Right lobe of liver (tissue), 4 donors: ENCODE measurements around the gene DIPK1B.

ENCODE experiments used
- POLR2A ChIP-seq: fragments of 450-650 bp; IDR thresholded peaks from one replicate; pipeline ENCODE4 v1.6.1; 2017; ENCODE audit warnings: antibody characterized with exemption, mild to moderate bottlenecking
- TF ChIP-seq, protein P1 (sequence below), 4 donors: fragments of 200-600 bp in 3 of 4; fragments of 450-650 bp in 1 of 4; IDR thresholded peaks; one replicate each; pipeline versions ENCODE4 v1.5.1 to v1.8.0; 2016 to 2022; ENCODE audit warnings: antibody characterized with exemption in 4 of 4, mild to moderate bottlenecking in 2 of 4
- donor health status: DM: no; HTN: no; CAD: no.
- donor health status: DM: no; HTN: no; CAD: no.
- donor health status: DM: no; HTN: yes; CAD: no.

DNA sequence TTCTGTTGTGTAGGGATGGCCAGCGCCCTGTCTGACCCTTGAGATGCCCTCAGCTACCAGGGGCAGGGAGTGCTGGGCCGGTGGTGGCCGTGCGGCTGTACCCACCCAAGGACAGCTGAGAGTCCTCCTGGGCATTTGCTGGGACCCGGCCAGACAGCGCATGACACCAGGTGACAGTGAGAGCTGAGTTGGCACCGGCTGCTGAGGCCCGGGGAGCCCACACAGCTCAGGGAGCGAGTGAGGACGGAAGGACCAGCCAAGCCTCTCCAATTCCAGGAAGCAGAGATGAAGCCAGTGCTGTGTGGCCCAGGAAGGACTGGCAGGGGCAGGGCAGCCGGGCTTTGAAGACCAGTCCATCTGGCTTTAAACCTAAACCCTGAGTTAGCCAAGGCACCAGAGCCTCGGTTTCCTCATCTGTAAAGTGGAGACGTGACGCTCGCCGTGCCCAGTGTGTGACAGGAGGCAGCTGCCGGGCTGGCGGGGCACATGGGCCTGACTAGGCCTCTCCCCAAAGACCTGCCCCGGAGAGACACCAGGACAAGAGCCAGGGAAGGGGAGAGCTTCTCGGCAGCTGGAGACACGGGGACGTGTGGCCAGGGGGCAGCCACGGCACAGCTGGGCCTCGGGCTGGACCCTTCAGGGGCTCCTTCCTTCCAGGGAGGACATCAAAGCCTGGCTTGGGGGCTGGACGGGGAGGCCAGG lies 22.1 kb upstream of the DIPK1B start:
- TF ChIP-seq, protein P1, sequence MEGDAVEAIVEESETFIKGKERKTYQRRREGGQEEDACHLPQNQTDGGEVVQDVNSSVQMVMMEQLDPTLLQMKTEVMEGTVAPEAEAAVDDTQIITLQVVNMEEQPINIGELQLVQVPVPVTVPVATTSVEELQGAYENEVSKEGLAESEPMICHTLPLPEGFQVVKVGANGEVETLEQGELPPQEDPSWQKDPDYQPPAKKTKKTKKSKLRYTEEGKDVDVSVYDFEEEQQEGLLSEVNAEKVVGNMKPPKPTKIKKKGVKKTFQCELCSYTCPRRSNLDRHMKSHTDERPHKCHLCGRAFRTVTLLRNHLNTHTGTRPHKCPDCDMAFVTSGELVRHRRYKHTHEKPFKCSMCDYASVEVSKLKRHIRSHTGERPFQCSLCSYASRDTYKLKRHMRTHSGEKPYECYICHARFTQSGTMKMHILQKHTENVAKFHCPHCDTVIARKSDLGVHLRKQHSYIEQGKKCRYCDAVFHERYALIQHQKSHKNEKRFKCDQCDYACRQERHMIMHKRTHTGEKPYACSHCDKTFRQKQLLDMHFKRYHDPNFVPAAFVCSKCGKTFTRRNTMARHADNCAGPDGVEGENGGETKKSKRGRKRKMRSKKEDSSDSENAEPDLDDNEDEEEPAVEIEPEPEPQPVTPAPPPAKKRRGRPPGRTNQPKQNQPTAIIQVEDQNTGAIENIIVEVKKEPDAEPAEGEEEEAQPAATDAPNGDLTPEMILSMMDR (IDR thresholded peaks at IDR 0.05), result no peak
- TF ChIP-seq POLR2A, result peak; percentile 49
